ENCODE measurements around the gene ST7.

DNA sequence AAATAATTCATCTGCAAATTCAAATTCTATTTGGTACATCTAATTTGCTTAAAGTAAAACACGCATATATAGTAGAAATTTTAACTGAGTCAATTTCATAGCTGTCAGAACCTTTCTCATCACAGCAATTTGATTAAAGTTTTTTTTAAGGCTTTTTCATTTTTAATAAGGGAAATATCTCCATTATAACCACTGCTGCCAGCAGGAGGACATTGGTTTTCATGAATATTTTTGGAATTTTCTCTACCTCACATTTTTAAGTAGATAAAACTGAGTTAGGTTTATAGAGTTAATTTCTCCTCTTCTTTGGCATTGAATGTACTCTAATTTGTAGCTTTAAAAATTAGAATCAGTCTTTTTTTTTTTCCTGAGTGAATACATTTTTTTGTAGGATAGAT is 82.2 kb downstream of the ST7 start:
- TF ChIP-seq, protein P1, sequence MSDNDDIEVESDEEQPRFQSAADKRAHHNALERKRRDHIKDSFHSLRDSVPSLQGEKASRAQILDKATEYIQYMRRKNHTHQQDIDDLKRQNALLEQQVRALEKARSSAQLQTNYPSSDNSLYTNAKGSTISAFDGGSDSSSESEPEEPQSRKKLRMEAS (IDR thresholded peaks at IDR 0.05; ENCODE audit: insufficient read depth, insufficient read length): no peak
- TF ChIP-seq, protein P2, sequence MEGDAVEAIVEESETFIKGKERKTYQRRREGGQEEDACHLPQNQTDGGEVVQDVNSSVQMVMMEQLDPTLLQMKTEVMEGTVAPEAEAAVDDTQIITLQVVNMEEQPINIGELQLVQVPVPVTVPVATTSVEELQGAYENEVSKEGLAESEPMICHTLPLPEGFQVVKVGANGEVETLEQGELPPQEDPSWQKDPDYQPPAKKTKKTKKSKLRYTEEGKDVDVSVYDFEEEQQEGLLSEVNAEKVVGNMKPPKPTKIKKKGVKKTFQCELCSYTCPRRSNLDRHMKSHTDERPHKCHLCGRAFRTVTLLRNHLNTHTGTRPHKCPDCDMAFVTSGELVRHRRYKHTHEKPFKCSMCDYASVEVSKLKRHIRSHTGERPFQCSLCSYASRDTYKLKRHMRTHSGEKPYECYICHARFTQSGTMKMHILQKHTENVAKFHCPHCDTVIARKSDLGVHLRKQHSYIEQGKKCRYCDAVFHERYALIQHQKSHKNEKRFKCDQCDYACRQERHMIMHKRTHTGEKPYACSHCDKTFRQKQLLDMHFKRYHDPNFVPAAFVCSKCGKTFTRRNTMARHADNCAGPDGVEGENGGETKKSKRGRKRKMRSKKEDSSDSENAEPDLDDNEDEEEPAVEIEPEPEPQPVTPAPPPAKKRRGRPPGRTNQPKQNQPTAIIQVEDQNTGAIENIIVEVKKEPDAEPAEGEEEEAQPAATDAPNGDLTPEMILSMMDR (IDR thresholded peaks at IDR 0.05; ENCODE audit: extremely low read depth in 1 of 2, insufficient read depth in 1 of 2, low read depth in 1 of 2, low read length in 2 of 2): no peak
- TF ChIP-seq POLR2A (IDR thresholded peaks at IDR 0.05; ENCODE audit: low read depth, low read length): no peak
- no peak for TF ChIP-seq EZH2 (IDR thresholded peaks at IDR 0.05; ENCODE audit: borderline replicate concordance, low read depth, low read length, severe bottlenecking)
- TF ChIP-seq POLR2AphosphoS5 (IDR thresholded peaks at IDR 0.05; ENCODE audit: insufficient read depth, low read depth, low read length): no peak
- TF ChIP-seq JUN (IDR thresholded peaks at IDR 0.05; ENCODE audit: borderline replicate concordance, insufficient read depth, insufficient read length, low read depth): no peak
- TF ChIP-seq MYC (IDR thresholded peaks at IDR 0.05; ENCODE audit: low read depth, low read length): no peak

All from endothelial cell of umbilical vein (primary cell).